Activated CD8-positive, alpha-beta memory T cell treated with anti-CD3 and anti-CD28 coated beads, Interleukin-2, amount 50 U/mL, for 48 hours (primary cell): ENCODE data around the gene SLX4IP.
"Not testable (repeated sequence)": the region's sequence is repeated elsewhere in the genome, so short reads cannot be mapped to it uniquely, and the experiment has no call there.

ENCODE experiments used
- DNase-seq: peaks from one replicate; pipeline ENCODE4 v3.0.0-alpha.2; 2020

SLX4IP gene

DNA sequence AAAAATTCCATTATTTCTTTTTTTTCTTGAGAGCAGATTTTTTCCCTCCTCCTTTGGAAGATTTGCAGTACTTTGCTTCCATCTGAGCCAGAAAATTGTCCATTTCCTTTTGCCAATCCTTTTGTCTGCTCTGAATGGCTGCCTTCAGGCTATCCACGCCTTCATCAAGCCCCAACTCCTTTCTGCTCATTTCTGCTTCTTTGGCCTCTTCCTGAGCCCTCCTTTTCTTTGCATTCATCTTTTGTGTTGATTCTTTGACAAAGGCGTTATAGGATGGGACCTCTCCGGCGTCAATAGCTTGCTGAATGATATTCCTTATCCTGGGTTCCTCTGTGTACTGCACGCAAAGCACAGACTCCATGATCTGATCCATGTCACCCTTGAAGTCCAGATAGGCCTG, 178.3 kb downstream of the SLX4IP start:
- DNase-seq = not testable (repeated sequence)

DNA sequence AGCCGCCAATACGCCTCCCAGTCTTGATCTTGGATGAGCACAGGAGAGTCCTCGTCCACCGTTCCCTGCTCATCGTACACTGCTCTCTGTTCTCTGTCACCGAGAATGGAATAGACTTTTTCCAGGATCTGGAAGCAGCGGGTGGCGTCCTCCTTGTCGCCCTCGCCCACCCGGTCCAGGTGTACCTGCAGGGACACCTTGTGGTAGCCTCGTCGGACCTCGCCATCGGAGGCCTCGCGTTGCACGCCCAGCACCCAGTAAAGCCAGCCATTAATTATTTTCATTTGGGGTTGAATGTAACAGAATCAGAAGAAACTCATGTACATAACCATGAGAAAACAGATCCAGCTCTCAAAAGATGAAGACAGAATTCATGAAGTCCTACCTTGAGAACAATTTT, 178.8 kb downstream of the SLX4IP start:
- no peak for DNase-seq

DNA sequence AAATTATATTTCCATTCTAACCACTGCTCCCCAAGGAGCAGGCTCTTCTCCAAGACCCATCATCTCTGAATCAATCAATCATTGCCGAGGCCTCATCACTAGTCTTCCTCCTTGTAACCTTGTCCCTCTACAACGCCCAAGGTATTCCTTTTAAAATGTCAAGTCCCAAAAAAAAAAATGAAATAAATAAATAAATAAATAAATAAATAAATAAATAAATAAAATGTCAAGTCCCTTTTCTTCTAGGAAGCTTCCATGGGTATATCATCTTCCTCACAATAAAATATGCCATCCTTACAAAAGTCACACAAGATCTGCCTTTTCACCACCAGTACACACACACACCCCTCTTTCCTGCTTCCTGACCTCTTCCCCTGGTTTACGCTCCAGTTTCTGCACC, 181.1 kb downstream of the SLX4IP start:
- DNase-seq = no peak

DNA sequence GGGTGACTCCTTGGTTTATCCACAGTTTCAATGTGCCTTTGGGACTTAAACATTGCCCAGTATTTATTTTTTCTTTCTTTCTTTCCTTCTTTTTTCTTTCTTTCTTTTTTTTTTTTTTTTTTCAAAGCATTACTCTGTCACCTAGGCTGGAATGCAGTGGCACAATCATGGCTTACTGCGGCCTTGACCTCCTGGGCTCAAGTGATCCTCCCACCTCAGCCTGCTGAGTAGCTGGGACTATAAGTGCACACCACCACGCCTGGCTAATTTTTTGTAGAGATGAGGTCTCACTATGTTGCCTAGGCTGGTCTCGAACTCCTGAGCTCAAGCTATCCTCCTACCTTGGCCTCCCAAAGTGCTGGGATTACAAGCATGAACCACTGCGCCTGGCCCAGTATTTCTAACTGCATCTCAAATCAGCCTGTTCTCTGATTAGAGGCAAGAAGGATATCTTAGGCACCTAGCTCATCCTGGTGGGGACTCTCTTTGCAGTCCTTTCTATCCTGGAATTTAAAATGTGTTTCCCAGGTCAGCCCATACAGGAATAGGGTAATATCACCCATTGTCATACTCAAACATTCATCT, 182.5 kb downstream of the SLX4IP start:
- not testable (repeated sequence) for DNase-seq

DNA sequence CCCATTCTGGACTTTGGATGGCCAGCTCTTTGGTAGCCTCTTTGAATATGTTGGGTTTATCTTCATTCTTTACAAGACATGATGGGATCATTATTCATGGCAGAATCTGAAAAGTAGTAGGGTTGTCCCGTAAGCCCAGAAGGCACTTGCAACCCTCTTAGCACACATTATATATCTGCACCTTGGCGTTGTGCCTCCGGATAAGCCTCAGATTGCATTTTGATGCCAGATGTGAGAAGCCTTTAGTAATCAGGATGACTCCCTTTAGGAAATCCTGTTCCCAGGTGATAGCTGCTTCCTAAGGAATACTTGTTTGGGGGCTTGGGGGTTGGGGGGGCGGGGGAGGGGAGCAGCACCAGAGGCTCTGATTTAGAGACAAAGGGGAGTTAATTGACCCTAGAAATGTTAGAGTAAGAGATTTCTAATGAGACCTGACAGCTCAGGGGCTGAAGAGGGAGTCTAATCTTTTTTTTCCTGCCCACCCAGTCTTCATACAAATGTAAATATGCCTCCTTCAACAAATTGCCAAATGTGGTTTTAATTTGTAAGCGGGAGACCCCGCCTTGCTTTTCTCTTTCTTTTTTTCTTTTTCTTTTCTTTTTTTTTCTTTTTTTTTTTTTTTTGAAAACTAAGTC, 183.6 kb downstream of the SLX4IP start:
- DNase-seq = no peak

DNA sequence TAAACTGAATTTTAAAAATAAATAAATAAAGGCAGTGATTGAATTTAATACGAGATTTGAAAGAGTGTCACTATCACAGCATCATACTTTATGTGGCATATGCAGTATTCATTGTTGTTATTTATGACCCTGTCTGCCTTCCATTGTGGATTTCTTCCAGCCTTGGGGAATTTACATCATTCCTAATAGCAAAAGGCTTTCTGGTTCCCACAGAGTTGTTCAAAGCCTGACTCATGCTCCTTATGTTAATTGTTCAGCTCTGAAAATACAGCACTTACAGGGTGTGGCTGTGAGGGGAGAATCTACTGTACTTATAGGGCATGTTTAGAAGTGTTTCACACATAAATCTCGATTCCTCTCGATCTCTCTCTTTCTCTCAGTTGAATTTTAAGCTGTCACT, 184.3 kb downstream of the SLX4IP start:
- no peak for DNase-seq

DNA sequence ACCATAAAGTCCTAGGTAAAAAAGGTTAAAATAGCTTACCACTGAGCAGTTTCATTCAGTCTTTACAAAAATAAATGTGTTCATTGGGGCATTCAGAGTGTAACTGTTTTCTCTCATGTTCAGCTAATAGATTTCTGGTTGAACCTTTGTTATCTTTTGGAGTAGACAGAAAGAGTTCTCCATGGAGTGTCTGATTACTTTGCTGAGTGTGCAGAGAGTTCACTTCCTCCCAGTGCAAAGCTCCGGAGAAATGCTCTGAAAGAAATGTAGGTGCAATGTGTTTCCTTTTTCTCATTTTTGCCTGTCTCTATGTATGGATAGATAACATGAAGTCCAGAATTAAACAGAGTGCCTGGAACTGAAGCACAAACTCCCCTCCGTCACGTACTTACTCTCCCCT, 186.0 kb downstream of the SLX4IP start:
- DNase-seq = no peak

DNA sequence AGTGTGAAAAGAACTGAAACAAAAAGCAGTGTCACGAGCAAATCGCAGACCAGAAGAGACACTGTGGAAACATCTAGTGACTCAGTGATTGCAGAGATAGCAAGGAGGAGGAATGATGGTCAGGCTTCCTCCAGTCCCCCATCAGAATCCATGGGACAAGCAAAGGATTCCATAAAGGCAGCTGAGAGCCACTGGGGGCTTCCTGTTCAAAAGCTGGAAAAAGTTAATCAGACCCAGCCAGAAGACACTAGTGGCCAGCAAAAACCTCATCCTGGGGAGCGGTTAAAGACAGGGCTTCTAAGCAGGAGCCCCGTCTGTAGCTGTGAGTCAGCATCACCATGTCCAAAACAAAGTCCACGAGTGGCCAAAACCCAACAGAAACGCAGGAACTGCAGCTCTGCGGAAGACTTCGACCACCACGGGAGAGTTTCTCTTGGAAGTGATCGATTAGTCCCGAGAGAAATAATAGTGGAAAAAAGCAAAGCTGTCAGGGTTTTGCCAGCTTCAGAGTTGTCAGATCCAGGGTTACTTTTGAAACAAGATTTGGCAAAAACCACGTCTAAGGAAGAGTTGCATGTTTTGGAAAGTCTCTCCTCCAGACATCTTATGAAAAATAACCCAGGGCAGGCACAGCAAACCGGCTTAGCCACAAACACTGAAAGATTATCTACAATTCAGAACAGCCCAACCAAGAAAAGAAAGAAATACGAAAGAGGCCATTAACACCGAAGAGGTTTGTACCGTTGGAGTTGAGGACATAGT, 187.7 kb downstream of the SLX4IP start:
- DNase-seq = no peak

DNA sequence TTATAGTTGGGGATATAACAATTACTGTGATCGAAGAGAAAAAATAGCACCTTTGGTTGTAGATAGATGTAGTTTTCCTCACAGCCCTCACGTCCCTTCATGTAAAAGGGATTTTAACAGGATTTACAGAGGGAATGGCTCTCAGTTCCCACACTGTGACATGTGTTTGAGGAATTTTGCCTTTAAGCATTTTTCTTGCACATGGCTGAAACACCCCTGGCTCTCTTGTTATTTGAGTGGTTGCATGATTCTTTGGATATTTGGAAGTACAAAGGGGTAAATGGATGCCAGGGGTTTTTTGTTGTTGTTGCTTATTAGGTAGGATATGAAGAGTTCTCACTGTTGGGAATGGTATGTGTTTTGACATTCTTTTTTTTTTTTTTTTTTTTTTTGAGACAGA, 190.5 kb downstream of the SLX4IP start:
- no peak for DNase-seq

DNA sequence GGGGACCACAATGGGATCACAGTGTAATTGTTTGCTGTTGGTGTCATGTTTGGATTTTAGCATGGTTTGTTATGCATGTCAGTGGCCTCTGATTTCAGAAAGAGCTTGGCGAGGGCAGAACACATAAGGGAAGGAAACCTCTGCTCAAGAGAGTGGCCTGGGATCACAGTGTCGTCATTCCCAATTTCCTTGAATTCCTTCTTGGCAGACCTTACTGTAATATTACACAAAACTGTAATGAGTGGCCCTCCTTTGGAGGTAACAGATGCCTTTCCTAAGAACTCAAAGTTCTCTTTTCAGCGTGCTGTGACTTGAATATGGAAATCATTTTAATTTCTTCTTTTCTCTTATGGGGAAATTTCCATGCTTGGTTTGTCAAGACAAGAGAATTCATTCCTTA, 191.8 kb downstream of the SLX4IP start:
- DNase-seq = no peak

DNA sequence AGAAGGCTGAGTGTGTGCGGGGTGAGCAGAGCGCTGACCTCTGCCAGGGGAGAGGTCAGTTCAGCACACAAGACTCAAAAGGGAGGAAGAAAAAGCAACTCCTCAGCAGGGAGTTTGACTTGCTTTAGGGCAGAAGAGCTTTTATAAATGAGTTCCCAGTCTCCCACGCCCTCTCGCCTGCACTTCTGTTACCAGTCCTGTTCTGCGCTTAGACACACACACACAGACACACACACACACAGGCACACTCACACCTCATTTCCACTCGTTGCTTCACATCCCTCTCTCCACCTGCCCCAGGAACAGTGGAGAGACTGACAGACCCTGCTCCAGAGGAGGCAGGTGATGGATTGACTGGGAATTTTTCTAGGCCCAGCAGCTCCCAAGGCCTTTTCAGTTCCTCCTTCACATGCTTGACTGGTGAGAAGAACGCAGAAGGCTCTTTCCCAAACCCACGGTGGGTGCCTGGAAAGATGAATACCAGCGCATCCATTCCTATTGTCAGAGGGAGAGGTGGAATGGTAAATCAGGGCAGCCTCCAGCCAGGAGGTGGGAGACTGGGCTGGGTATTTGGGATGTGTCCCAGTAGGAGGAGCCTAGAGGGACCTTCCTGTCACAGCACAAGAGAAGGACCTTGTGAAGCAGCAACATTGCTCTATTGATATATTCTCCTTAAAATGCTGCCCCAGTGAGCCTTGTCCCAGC, 195.0 kb downstream of the SLX4IP start:
- no peak for DNase-seq

DNA sequence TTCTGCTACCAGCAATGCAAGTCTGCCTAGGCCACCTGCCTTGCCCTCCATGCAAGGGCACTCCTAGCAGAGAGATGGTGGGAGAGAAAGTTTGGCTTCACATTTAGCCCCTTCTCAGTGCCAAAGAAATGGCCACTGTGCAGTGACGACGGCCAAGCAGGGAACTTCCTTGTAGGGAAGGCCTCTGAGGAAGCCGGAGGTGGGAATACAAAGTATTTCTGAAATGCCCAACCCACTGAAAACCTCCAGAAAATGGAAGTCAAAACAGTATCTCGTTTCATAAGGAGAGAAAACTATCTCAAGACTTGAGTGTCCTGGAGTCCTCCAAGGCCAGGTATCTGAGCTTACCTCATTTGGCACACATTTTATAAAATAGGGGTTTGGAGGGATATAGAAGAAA, 196.0 kb downstream of the SLX4IP start:
- DNase-seq = no peak

DNA sequence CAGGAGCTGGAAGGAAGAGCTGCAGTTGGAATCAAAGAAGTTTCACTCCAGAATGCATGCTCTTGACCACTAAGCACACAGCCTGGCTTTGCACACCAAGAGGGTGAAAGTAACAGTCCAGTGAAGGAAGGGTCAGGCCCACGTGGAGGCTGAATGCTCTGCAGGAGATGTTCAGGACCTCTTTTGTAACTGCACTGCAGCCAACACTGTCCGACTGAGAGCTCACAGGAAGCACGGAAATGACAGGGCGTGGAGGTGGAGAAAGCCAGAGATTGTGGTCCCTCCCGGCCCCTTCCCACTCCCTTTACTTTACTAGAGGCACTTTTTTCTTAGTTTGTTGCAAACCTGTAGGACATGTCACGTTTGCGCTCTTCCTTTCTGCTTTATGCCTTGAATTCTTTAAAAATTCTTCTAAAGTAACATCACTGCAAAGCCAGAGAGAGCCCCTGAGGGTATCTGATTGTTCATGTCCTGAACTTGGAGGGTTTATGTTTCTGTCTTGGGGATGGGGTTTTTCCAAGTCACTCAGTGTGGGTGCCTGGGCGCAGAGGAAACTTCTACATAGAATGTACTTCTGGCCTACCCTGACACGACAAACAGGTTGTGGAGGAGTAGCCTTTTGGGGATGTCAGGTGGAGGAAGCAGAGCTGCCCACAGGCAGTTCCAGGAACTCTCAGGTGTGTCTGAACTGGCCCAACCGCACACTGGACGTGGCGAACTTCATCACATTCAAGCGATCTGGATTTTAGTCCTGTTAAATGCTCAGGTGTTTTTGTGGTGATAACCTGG, 197.8 kb downstream of the SLX4IP start:
- no peak for DNase-seq

DNA sequence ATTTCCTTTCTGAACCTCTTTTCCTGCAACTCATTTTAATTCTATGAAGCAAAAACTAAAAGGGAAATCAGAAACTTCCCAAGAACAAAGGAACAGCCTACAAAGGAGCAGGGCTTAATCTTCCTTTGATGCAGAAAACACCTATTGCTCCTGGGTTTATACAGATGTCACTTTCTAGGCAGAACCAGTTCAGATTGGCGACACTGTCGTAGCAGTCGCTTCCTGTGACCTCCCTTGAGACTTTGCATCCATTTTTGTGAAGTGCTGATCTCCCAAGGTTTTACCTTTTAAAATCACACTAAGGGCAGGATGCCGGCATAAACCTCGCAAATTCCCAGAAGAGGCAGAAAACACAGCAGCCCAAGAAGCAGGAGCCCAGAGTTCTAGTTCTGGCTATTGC, 198.6 kb downstream of the SLX4IP start:
- no peak for DNase-seq

DNA sequence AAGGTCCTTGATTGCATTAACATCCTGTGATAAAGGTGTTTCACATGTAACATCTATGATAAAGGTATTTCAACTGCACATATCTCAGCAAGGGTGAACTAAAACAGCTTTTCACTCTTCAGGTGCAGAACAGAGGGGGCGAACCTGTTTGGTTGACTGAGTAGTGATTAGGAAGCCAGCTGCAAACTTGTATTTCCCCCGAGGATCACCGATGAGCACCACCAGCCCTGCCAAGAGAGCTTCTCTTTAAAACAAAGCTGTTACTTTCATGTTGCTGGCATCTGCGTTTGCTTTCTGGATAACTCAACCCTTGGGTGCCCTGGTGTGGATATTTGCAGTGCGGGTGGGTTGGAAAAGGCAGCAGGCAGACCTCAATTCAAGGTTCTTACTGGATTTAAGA, 199.1 kb downstream of the SLX4IP start:
- DNase-seq = no peak

DNA sequence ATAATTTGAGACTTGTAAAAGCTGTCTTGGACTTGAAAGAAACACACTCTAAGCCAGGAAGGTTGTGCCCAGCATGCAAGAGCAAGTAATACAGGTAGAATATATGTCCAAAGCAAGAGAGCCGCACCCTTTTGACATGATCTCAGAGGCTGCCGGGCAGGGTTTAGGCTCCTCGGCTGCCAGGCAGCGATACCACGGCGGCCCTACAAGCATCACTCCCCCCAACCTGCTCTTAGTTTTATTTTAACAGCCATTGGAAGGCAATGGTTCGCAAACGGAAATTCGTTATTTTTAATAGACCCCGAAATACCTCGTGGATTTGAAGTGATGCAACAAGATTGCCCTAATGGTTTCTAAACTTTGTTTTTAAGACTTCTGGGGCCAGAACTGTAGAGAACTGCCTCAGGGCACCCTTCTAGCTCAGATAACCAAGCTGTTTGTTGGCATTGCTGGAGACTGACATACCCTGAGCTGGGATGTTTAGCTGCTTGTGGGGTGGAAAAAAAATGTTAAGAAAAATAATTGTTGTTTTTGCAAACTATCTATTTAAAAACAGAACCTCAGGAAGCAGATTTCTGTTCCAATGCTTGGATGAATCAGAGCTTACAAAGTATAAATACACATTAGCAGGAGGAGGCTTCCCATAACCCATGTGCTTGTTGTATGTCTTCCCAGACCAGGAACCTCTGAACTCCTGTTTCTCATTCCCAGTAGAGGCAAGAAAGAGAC, 199.7 kb downstream of the SLX4IP start:
- no peak for DNase-seq

DNA sequence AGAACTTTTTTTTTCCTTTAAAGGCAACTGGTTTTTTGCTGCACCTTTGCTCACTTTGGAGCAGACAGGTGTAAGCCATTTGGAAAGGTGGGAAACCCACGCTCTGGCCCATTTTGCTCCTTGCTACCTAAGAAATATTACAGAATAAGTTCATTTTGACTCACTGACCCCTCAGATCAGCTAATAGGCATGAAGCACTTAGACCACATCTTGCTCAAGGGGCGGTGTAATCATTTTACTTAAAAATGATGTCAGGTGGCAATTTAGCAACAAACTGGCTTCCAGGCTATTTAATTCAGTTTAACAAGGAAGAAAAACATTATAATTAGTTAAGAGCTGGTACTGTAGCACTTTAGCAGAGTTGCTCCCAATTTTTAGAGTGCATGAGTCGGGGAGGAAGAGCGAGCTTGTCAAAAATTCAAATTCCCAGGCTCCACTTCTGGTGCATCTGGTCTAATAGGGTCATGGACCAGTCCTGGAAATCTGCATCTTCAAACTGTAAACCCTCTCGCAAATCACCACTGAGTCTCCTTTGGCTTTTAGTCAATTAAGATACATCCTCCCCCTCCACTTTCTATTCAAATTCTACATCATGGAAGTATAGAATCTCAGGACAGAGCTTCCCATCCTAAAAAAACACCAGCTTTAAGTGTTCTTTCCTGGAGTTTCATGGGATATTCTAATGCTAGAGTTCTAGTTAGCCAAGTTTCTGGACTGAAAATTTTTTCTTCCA, 200.5 kb downstream of the SLX4IP start:
- no peak for DNase-seq

DNA sequence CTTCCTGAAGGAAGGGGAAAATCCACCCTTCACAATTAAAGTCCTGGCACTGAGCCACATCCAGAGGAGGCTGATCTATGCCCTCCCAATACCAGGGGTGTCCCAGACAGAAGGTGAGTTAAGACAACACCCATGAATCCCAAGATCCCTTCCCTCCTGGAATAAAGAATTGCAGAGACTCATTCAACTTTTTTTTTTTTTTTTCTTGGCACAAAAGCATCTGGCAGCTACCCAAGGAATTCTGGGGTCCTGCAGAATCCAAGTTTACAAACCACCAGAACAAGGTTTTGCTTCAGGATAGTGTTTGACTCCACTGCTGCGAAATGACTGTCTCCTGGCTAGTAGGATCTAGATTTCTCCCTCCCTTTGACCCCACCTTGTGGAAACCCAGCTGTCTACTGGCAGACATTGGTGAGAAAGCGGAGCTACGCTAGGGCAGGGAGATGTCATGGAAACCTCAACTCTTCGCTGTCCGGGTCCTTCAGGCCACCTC, 201.3 kb downstream of the SLX4IP start:
- DNase-seq = no peak

DNA sequence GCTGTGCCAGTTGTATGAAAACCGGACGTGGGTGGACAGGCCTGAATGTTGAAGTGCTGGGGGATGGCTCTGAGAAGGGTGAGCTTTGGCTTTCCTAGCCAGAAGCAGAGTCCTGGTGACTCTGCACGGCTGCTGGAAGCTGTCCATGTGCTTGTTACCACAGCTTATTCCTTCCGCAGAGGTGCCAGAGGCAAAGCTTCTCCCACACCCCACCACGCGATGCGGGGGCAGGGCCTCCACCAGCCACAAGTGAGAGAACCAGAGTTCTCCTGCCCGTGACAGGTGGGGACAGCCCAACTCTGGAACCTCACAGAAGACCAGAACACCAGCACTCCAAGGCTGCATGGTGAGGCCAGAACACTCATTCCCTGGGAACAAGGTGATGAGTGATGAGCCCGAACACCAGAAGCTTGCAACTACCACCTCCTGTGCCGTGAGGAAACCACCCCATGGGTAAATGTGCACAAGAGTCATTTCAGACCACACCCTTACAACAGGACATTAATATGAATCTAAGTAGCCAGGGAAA, 202.0 kb downstream of the SLX4IP start:
- no peak for DNase-seq

DNA sequence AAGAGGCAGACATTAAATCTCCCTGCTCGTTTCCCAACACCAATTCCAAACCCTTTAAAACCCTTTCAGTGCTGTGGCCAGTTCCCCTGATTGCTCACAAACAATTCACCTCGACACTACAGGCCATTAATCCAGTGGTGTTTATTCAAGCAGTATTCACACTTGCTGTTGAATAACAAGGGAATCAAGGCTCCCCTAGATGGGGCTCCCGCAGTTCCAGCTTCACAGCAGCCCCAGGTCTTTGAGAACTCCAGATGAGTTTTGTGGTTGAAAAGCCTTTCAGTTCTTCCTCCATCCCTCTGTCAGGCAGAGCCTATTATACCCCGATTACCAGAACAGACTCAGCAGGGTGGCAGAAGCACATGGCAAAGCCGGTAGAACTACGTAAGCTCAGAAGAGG, 202.5 kb downstream of the SLX4IP start:
- DNase-seq = no peak

DNA sequence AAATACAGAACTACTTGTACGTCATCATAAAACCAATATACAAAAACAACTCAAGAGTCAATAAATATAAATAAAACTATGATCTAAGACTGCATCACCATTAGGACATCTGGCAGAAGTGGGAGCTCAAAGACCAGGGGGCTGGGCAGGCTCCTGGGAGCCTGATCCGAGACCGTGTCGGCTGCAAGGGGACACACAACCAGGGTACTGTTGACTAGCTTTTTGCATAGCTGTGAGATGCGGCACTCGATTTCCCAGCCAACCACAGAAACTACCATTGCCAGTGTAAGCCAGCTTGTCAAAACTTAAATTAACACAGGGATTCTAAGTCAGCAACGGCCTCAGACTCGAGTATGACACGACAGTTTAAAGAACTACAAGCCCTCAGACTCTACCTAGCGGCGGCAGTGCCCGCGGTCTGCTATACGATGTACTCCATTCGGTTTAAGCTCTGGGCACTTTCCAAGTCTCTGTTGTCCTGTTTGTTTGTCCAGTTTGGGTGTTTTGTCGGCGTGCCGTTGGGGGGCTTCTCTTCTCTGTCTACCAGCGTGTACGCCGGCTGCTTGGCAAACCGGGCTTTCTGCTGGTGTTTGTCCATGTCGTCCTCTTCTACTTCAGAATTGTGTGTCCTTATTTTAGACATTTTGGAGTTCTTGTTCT, 204.1 kb downstream of the SLX4IP start:
- DNase-seq = no peak
